K562 (cell line): ENCODE measurements around the gene CD302. TPM values are rescaled to one million over a fixed set of nuclear protein-coding genes. Genes with fewer than 3 reads are reported as not detected.

Experiments used
- ATAC-seq: fragments of 200-7000 bp; cut with Tn5 transposase; 3 replicates; pipeline ENCODE4 v1.9.1; 2020; ENCODE audit warnings: moderate library complexity
- BruUV-seq: library from RNA; stranded (reverse); fragments of 400-500 nt; replicated peaks from 2 replicates; lab custom pipeline; 2021; lab: Mats Ljungman, UMichigan
- CTCF ChIA-PET: fragments of 300-600 bp; formaldehyde crosslinking; extraction: SDS; loops from one replicate; lab custom pipeline; 2021; ENCODE audit warnings: low intra/inter-chr PET ratio; lab: Yijun Ruan, JAX
- POLR2A ChIA-PET: fragments of 300-600, 350-650 bp; sonication (Branson Sonifier 250); formaldehyde crosslinking; extraction: SDS; loops from one replicate; lab custom pipeline; 2021; ENCODE audit warnings: antibody characterized with exemption, inconsistent platforms; lab: Yijun Ruan, JAX
- DNase-seq, 4 experiments: peaks; one replicate each; pipeline versions ENCODE4 v3.0.0 to v3.0.0-alpha.2; 2011 to 2018; ENCODE audit warnings: low spot score in 3 of 4, mixed read lengths in 3 of 4; ENCODE audit errors: extremely low read depth in 1 of 4
- FAIRE-seq: peaks from 2 replicates; lab custom pipeline; 2011; peaks lifted over from hg19 to GRCh38; lab: Jason Lieb, UNC
- H2AFZ ChIP-seq: 2 replicates; pipeline ENCODE4 v1.6.0; 2011; ENCODE audit warnings: low read depth, low read length, control low read depth, inconsistent platforms
- H3K27ac ChIP-seq: fragments of 200-600 bp; 3 replicates; pipeline ENCODE4 v1.8.0; 2011; ENCODE audit warnings: low read depth, mild to moderate bottlenecking, control low read depth, inconsistent platforms, low read length, moderate library complexity, mixed read lengths; ENCODE audit errors: extremely low read depth
- H3K27me3 ChIP-seq, 2 experiments: fragments of 300-600 bp in 1 of 2; 2 replicates in 1 of 2; 3 replicates in 1 of 2; pipeline versions ENCODE4 v1.6.0 to v1.8.0; 2011; ENCODE audit warnings: inconsistent platforms in 2 of 2, low read length in 2 of 2, mild to moderate bottlenecking in 1 of 2, mixed read lengths in 1 of 2, moderate library complexity in 1 of 2; ENCODE audit not compliant: control insufficient read depth in 2 of 2, insufficient read depth in 2 of 2
- H3K36me3 ChIP-seq: fragments of 300-600 bp; 3 replicates; pipeline ENCODE4 v1.8.0; 2011; ENCODE audit warnings: mild to moderate bottlenecking, low read length, inconsistent platforms; ENCODE audit not compliant: control insufficient read depth, insufficient read depth
- H3K4me1 ChIP-seq, 2 experiments: fragments of 200-600 bp in 1 of 2; replicated peaks in 1 of 2; 2 replicates in 1 of 2; 3 replicates in 1 of 2; pipeline versions ENCODE4 v1.5.1 to v1.8.0; 2011; ENCODE audit warnings: inconsistent platforms in 2 of 2, low read length in 2 of 2, mild to moderate bottlenecking in 1 of 2, mixed read lengths in 1 of 2, moderate library complexity in 1 of 2; ENCODE audit not compliant: control insufficient read depth in 2 of 2, insufficient read depth in 2 of 2
- H3K4me2 ChIP-seq: 2 replicates; pipeline ENCODE4 v1.6.1; 2011; ENCODE audit warnings: low read length, control low read depth, inconsistent platforms, mixed read lengths; ENCODE audit not compliant: insufficient read depth
- H3K4me3 ChIP-seq: fragments of 200-600 bp; sonication (generic), shearing (Covaris generic); 2 replicates; pipeline ENCODE4 v1.5.1; 2016; ENCODE audit warnings: control low read depth, inconsistent platforms
- H3K79me2 ChIP-seq: fragments of 200-600 bp; 3 replicates; pipeline ENCODE4 v1.8.0; 2011; ENCODE audit warnings: low read length, inconsistent platforms; ENCODE audit not compliant: control insufficient read depth, insufficient read depth
- H3K9ac ChIP-seq, 2 experiments: 2 replicates each; pipeline versions ENCODE4 v1.6.0 to v1.6.1; 2011; ENCODE audit warnings: low read depth in 2 of 2, low read length in 2 of 2, control low read depth in 1 of 2, inconsistent platforms in 1 of 2, mild to moderate bottlenecking in 1 of 2, mixed read lengths in 1 of 2; ENCODE audit not compliant: insufficient read depth in 1 of 2
- H3K9me1 ChIP-seq: one replicate; pipeline ENCODE4 v1.6.0; 2011; ENCODE audit warnings: inconsistent platforms, mild to moderate bottlenecking, low read length, moderate library complexity; ENCODE audit not compliant: control insufficient read depth, insufficient read depth
- H3K9me3 ChIP-seq: replicated peaks from 2 replicates; pipeline ENCODE4 v1.5.1; 2011; ENCODE audit warnings: low read depth, low read length, inconsistent platforms; ENCODE audit not compliant: control insufficient read depth, insufficient read depth
- H4K20me1 ChIP-seq: replicated peaks from 2 replicates; pipeline ENCODE4 v1.6.1; 2011; ENCODE audit warnings: low read length, inconsistent platforms, mixed read lengths; ENCODE audit not compliant: control insufficient read depth, insufficient read depth
- KLF13 ChIP-seq: fragments of 450-650 bp; IDR thresholded peaks from 2 replicates; pipeline ENCODE4 v1.6.1; 2016; ENCODE audit warnings: missing genetic modification characterization, low read depth, mild to moderate bottlenecking, missing compliant biosample characterization, moderate library complexity, borderline replicate concordance
- NONO ChIP-seq, 2 experiments: fragments of 200-400 bp in 1 of 2; fragments of 450-650 bp in 1 of 2; formaldehyde crosslinking in 1 of 2; IDR thresholded peaks; 2 replicates each; pipeline ENCODE4 v1.6.1; 2017; ENCODE audit warnings: low read depth in 2 of 2, mild to moderate bottlenecking in 2 of 2, moderate library complexity in 2 of 2, low read length in 1 of 2
- NR2C1 ChIP-seq, 2 experiments: fragments of 450-650 bp; IDR thresholded peaks; 2 replicates each; pipeline ENCODE4 v1.6.1; 2017; ENCODE audit warnings: mild to moderate bottlenecking in 2 of 2, antibody characterized with exemption in 1 of 2, inconsistent platforms in 1 of 2, missing compliant biosample characterization in 1 of 2, missing genetic modification characterization in 1 of 2
- PHF8 ChIP-seq: fragments of 200-600 bp; sonication (generic); IDR thresholded peaks from 2 replicates; pipeline ENCODE4 v1.6.1; 2012; ENCODE audit warnings: mixed run types, mild to moderate bottlenecking, inconsistent platforms, low read length, moderate library complexity, borderline replicate concordance
- POLR2G ChIP-seq: fragments of 200-400 bp; formaldehyde crosslinking; IDR thresholded peaks from 2 replicates; pipeline ENCODE4 v1.6.1; 2017; ENCODE audit warnings: low read depth, mild to moderate bottlenecking, antibody characterized with exemption, low read length, moderate library complexity
- PTBP1 ChIP-seq: fragments of 200-400 bp; formaldehyde crosslinking; IDR thresholded peaks from 2 replicates; pipeline ENCODE4 v1.6.1; 2017; ENCODE audit warnings: low read depth, low read length
- SPI1 ChIP-seq: IDR thresholded peaks from 2 replicates; pipeline ENCODE4 v1.6.1; 2011; ENCODE audit warnings: low read depth, low read length, control low read depth, borderline replicate concordance
- TEAD2 ChIP-seq: fragments of 450-650 bp; IDR thresholded peaks from 2 replicates; pipeline ENCODE4 v1.6.1; 2016; ENCODE audit warnings: missing genetic modification characterization, control low read depth, missing compliant biosample characterization
- THAP12 ChIP-seq: fragments of 250-450 bp; sonication (Bioruptor Pico); IDR thresholded peaks from 2 replicates; pipeline ENCODE4 v1.9.0; 2021; ENCODE audit warnings: mild to moderate bottlenecking, inconsistent platforms
- ZNF696 ChIP-seq: fragments of 250-450 bp; sonication (Bioruptor Pico); conservative IDR thresholded peaks from 2 replicates; pipeline ENCODE4 v1.4.0; 2020; ENCODE audit warnings: mild to moderate bottlenecking, moderate library complexity
- WGBS: fragments of 100-300 bp; shearing (Covaris generic); methylation state at CpG from one replicate; pipeline ENCODE4 v1.1.6; 2016; ENCODE audit warnings: low coverage, mixed read lengths; ENCODE audit not compliant: insufficient coverage; ENCODE audit errors: missing lambda C conversion rate; 5-methylcytosine and 5-hydroxymethylcytosine counted together
- in situ Hi-C: fragments of 300-500 bp; cut with MboI; formaldehyde crosslinking; loops from 4 replicates; pipeline ENCODE4 v1.15.0; 2018; ENCODE audit warnings: inconsistent platforms, mixed read lengths
- intact Hi-C: fragments of 100-400 bp; cut with micrococcal nuclease; formaldehyde crosslinking; loops from 2 replicates; pipeline ENCODE4 v1.14.2; 2022
- polyA plus RNA-seq, 8 experiments: library from polyadenylated mRNA; depleted of rRNA in 4 of 8; stranded (reverse) in 5 of 8; unstranded in 3 of 8; fragments of >200 nt; fragmentation: Nextera tagmentation in 2 of 8; fragmentation: Illumina TruSeq in 1 of 8; extraction: Ambion mirVana in 2 of 8; extraction: Trizol in 1 of 8; gene quantifications; 2 replicates each; pipeline versions ENCODE4 v1.2.1 to v1.2.3, GENCODE V29; 2011 to 2014; ENCODE audit warnings: inconsistent platforms in 1 of 8, missing spikeins in 1 of 8
- total RNA-seq, 7 experiments: library from RNA; depleted of rRNA in 6 of 7; stranded (reverse); fragments of >200 nt in 6 of 7; fragmentation: Illumina TruSeq in 2 of 7; extraction: Trizol in 2 of 7; gene quantifications; 2 replicates each; pipeline versions ENCODE4 v1.2.1 to v1.2.3, GENCODE V29; 2011 to 2021; ENCODE audit warnings: low replicate concordance in 1 of 7
- TF ChIP-seq, protein P1 (sequence below): fragments of 450-650 bp; conservative IDR thresholded peaks from 2 replicates; pipeline ENCODE4 v1.6.1; 2016; ENCODE audit warnings: missing genetic modification characterization, low read depth, mild to moderate bottlenecking, control low read depth, missing compliant biosample characterization
- TF ChIP-seq, protein P2 (sequence below): sonication (generic); formaldehyde crosslinking; IDR thresholded peaks from 2 replicates; pipeline ENCODE4 v1.8.0; 2022; ENCODE audit warnings: mild to moderate bottlenecking, missing genetic modification reagents

Gene CD302
- total and polyA plus RNA-seq, 9 of the 15 experiments (the other 6 are each of a cell fraction or from before 2014, with no cell fraction given) = 0.03 to 0.07 (median 0.04) TPM; not detected in 5

DNA sequence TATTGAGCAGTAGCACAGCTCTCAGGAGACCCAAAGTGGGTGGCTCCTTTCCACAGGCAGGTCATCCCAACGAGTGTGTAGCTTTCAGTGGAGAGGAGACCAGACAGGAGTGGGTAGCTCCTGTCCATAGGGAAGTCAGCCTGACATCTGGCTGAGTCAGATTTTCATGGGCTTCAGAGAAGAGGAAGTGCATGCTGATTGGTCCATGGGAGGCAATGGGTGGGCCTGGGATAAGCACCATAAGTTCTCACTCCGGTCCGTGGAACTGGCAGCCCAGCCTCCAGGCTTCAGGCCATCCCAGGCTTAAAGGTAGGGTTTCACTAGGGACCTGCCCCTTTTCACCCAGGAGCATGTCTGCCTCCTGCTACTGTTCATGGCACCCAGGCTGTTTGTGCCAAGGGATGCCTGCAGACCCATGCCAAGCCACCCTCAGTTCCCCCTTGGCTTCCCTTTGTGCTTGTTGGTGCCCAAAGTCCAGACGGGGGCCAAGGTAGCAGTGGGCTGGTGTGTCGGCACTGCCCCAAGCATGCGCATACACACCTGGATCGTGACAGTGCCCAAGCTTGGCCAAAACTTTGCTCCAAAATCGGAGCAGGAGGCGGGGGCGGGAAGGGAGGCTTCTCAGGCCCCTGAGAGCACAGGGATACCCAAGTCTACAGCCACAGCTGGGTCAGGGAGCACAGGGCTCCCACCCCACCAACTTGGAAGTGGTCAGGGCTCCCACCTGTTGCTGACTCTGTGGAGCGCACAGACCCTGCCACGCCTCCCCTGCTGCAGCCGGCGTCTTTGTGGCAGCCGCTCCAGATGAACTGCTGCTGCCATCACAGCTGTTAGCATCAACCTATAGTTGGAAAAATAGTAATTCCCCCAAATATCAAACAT lies 59.3 kb downstream of the CD302 start (continued):
- TF ChIP-seq SPI1 (peak; percentile 95), PTBP1 (no peak), PHF8 (no peak), KLF13 (tag) (no peak), TEAD2 (tag) (no peak), POLR2G (peak; percentile 71)
- TF ChIP-seq, protein P1, sequence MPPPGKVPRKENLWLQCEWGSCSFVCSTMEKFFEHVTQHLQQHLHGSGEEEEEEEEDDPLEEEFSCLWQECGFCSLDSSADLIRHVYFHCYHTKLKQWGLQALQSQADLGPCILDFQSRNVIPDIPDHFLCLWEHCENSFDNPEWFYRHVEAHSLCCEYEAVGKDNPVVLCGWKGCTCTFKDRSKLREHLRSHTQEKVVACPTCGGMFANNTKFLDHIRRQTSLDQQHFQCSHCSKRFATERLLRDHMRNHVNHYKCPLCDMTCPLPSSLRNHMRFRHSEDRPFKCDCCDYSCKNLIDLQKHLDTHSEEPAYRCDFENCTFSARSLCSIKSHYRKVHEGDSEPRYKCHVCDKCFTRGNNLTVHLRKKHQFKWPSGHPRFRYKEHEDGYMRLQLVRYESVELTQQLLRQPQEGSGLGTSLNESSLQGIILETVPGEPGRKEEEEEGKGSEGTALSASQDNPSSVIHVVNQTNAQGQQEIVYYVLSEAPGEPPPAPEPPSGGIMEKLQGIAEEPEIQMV (tag) = peak; percentile 65; the same call in 1 of the 2 replicates

- no peak overlapping the region for H3K4me2 ChIP-seq
- no peaks in the 10 kb centered on the region for H3K9me1 ChIP-seq
- peaks cover 98% of the 10 kb centered on the region for H3K79me2 ChIP-seq
- H3K9me3 ChIP-seq = no peaks in the 10 kb centered on the region
- no peak overlapping the region for H3K27ac ChIP-seq
- WGBS = 99% methylated on average over 11 of the region's 11 CpGs
- CTCF ChIA-PET = no interaction called here
- no peaks in the 10 kb centered on the region; the same call in 1 of the 2 replicates for H4K20me1 ChIP-seq
- intact Hi-C loops = no loop called here
- POLR2A ChIA-PET = interaction anchor here (1.4 to 1.9 kb wide), 4 partner anchors 8 to 24 kb away, joined by 3 to 10 read pairs (median 4); no protein-coding TSS in a partner anchor
- peaks cover 96% of the 10 kb centered on the region for H3K36me3 ChIP-seq
- ATAC-seq (peak; percentile 5; the same call in 2 of the 3 replicates), DNase-seq (no peak), FAIRE-seq (no peak)
- peaks cover 0 to 9% of the 10 kb centered on the region in 2 experiments; a peak in 2 of 5 replicates for H3K4me1 ChIP-seq
- H3K9ac ChIP-seq = no peak overlapping the region; a peak in 1 of 4 replicates
- no peak for TF ChIP-seq NR2C1 (IDR thresholded peaks at IDR 0.05)
- no peak for TF ChIP-seq NR2C1 (tag; IDR thresholded peaks at IDR 0.05)
- TF ChIP-seq THAP12 (CRISPR knock-in tag) = 0 out of 2 replicates have a peak, but pooled peaks have one; percentile 34
- no peak for TF ChIP-seq ZNF696 (CRISPR knock-in tag)
- peak; percentile 64 for TF ChIP-seq POLR2G
- no peak for TF ChIP-seq NONO (IDR thresholded peaks at IDR 0.05; ENCODE audit: low read depth in 2 of 2, low read length in 1 of 2)
- TF ChIP-seq, protein P2, sequence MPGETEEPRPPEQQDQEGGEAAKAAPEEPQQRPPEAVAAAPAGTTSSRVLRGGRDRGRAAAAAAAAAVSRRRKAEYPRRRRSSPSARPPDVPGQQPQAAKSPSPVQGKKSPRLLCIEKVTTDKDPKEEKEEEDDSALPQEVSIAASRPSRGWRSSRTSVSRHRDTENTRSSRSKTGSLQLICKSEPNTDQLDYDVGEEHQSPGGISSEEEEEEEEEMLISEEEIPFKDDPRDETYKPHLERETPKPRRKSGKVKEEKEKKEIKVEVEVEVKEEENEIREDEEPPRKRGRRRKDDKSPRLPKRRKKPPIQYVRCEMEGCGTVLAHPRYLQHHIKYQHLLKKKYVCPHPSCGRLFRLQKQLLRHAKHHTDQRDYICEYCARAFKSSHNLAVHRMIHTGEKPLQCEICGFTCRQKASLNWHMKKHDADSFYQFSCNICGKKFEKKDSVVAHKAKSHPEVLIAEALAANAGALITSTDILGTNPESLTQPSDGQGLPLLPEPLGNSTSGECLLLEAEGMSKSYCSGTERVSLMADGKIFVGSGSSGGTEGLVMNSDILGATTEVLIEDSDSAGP (CRISPR knock-in tag) = 0 out of 2 replicates have a peak, but pooled peaks have one; percentile 8
- in situ Hi-C loops = no loop called here
- no peaks in the 10 kb centered on the region for H3K27me3 ChIP-seq
- no TSS peak for BruUV-seq
- H3K4me3 ChIP-seq = no peak overlapping the region
- H2AFZ ChIP-seq = no peak overlapping the region
Observed at GRCh38 chr2:159737917-159738296, 60.1 kb downstream of the CD302 start.
